Stomach (tissue), 9 donors: Measurements from ENCODE around the gene PHKA1. TPM values are rescaled to one million over a fixed set of nuclear protein-coding genes. Genes with fewer than 3 reads are reported as not detected.
"Not testable (repeated sequence)": the region's sequence is repeated elsewhere in the genome, so short reads cannot be mapped to it uniquely, and the experiment has no call there.

Experiments used
- DNase-seq, 2 donors: peaks; one replicate each; pipeline versions ENCODE4 v3.0.0 to v3.0.0-alpha.2; 2013 to 2019
- H3K27ac ChIP-seq, 5 donors: fragments of 200-600 bp in 4 of 5; sonication (generic) in 4 of 5; one replicate each; pipeline ENCODE4 v1.5.1; 2013 to 2019; ENCODE audit warnings: mild to moderate bottlenecking in 1 of 5, moderate library complexity in 1 of 5
- H3K27me3 ChIP-seq, 3 donors: fragments of 200-600 bp; sonication (generic); one replicate each; pipeline ENCODE4 v1.5.1; 2017 to 2019; ENCODE audit warnings: mixed run types in 1 of 3
- H3K36me3 ChIP-seq, 4 donors: fragments of 200-600 bp; sonication (generic); 1 replicate in 3 of 4; 2 replicates in 1 of 4; pipeline ENCODE4 v1.5.1; 2016 to 2019
- H3K4me1 ChIP-seq, 4 donors: fragments of 200-600 bp; sonication (generic); one replicate each; pipeline ENCODE4 v1.5.1; 2016 to 2019
- H3K4me3 ChIP-seq, 4 donors: fragments of 200-600 bp; sonication (generic) in 3 of 4; one replicate each; pipeline ENCODE4 v1.5.1; 2016 to 2019; ENCODE audit warnings: mild to moderate bottlenecking in 1 of 4
- H3K9me3 ChIP-seq, 4 donors: fragments of 200-600 bp; sonication (generic); one replicate each; pipeline ENCODE4 v1.5.1; 2016 to 2019
- CTCF ChIP-seq, 7 experiments: fragments of 450-650 bp in 4 of 7; fragments of 200-600 bp in 3 of 7; sonication (generic) in 3 of 7; IDR thresholded peaks; one replicate each; pipeline ENCODE4 v1.5.1; 2016 to 2019; ENCODE audit warnings: antibody characterized with exemption in 7 of 7, control low read depth in 2 of 7, mild to moderate bottlenecking in 1 of 7
- EP300 ChIP-seq: sonication (generic); formaldehyde crosslinking; IDR thresholded peaks from one replicate; pipeline ENCODE4 v1.6.1; 2017; ENCODE audit warnings: antibody characterized with exemption
- POLR2A ChIP-seq, 4 donors: fragments of 450-650 bp; IDR thresholded peaks; one replicate each; pipeline ENCODE4 v1.6.1; 2016; ENCODE audit warnings: antibody characterized with exemption in 4 of 4, control low read depth in 2 of 4, mild to moderate bottlenecking in 1 of 4, moderate library complexity in 1 of 4
- POLR2AphosphoS5 ChIP-seq, 3 donors: sonication (generic); formaldehyde crosslinking; IDR thresholded peaks; one replicate each; pipeline ENCODE4 v1.6.1; 2016; ENCODE audit warnings: antibody characterized with exemption in 3 of 3
- WGBS, 5 donors: extraction: QIAGEN DNeasy Blood & Tissue Kit in 3 of 5; methylation state at CpG; one replicate each; pipeline versions ENCODE4 v1.1.5 to v1.1.7; 2013 to 2018; 5-methylcytosine and 5-hydroxymethylcytosine counted together
- intact Hi-C: fragments of 100-400 bp; cut with DNase I; formaldehyde crosslinking; loops from one replicate; pipeline ENCODE4 v1.15.1; 2023; ENCODE audit warnings: low total_unique reads
- polyA plus RNA-seq, 3 donors: library from polyadenylated mRNA; stranded (reverse); fragments of 200-250 nt; gene quantifications; one replicate each; pipeline ENCODE4 v1.2.3, GENCODE V29; 2013
- total RNA-seq, 5 donors: library from RNA; depleted of rRNA; stranded (reverse); fragments of >200 nt; gene quantifications; one replicate each; pipeline versions ENCODE4 v1.1.0 to v1.2.3, GENCODE V29; 2014 to 2016
- donor health status: healthy with polysubstance abuse.
- donor health status: Bipolar disorder and iron deficiency.
- donor health status: healthy.

The PHKA1 gene
- total and polyA plus RNA-seq, 8 donors, result 2.0 to 13.4 (median 4.4) TPM

- Histone ChIP-seq H3K4me1 (no peaks in the 10 kb centered on the region), H3K27ac (no peak overlapping the region), H3K36me3 (peaks cover 0 to 57% (median 53%) of the 10 kb centered on the region in 4 donors), H3K4me3 (no peak overlapping the region), H3K27me3 (no peaks in the 10 kb centered on the region), H3K9me3 (no peaks in the 10 kb centered on the region)
- intact Hi-C loops, result no loop called here
- DNase-seq, result no peak
- no peak for TF ChIP-seq POLR2A (IDR thresholded peaks at IDR 0.05)
- TF ChIP-seq CTCF (IDR thresholded peaks at IDR 0.05), result no peak
- no peak for TF ChIP-seq EP300
- no peak for TF ChIP-seq POLR2AphosphoS5 (IDR thresholded peaks at IDR 0.05)
- WGBS, 5 donors, result 81 to 100% (median 96%) methylated on average over 2 of the region's 2 CpGs
Observed at GRCh38 chrX:72566448-72566847, 147.7 kb downstream of the PHKA1 start.

DNA sequence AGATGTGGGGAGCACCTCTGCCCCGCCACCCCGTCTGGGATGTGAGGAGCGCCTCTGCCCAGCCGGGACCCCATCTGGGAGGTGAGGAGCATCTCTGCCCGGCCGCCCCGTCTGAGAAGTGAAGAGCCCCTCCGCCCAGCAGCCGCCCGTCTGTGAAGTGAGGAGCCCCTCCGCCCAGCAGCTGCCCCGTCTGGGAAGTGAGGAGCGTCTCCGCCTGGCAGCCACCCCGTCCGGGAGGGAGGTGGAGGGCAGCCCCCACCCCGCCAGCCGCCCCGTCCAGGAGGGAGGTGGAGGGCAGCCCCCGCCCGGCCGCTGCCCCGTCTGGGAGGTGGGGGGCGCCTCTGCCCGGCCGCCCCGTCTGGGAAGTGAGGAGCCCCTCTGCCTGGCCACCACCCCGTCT lies 154.5 kb downstream of the PHKA1 start:
- H3K4me1 ChIP-seq, H3K27ac ChIP-seq, H3K4me3 ChIP-seq, H3K27me3 ChIP-seq, H3K9me3 ChIP-seq, DNase-seq, intact Hi-C loops: not testable (repeated sequence)
- peaks cover 0 to 18% (median 13%) of the 10 kb centered on the region in 4 donors for H3K36me3 ChIP-seq
- WGBS, 5 donors, result 88 to 100% (median 95%) methylated on average over 5 to 23 of the region's 28 CpGs; no CpG with 5 or more reads in 1 of the 5 donors

DNA sequence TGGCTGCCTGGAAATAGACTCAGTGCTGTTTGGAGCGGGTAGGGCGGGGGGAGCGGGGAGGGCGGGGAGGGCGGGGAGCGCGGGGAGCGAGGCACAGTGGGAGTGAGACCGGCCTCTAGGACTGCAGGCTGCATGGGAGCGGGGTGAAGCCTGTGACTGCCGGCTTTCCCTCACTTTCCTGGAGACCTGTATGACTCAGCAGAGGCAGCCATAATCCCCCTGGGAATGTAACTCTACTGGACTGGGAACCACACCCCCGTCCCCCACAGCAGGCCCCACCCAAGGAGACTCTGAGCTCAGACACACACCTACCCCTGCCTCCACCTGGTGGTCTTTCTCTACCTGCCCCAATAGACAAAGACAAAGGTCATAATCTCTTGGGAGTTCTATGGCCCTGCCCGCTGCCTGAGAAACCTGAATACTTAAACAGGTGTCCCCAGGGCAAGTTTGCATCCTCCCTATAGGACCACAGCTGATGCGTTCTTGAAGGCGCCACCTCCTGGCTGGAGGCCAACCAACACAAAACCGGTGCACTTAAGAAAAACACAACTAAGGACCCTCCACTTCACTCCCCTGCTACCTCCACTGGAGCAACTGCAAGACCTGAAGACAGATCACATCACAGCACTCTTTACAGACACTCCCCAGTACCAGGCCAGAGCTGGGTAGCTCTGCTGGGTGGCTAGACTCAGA lies 159.5 kb downstream of the PHKA1 start:
- Histone ChIP-seq H3K36me3 (peaks cover 0 to under 1% (median 0%) of the 10 kb centered on the region in 4 donors), H3K27me3 (peaks cover 0 to 9% (median 0%) of the 10 kb centered on the region in 3 donors), H3K27ac (no peak overlapping the region), H3K4me1 (peaks cover 0 to 4% (median 0%) of the 10 kb centered on the region in 4 donors), H3K4me3 (no peak overlapping the region), H3K9me3 (no peaks in the 10 kb centered on the region)
- DNase-seq, result peak in 1 of 2 donors; percentile 64
- TF ChIP-seq EP300 (no peak), POLR2A (IDR thresholded peaks at IDR 0.05) (no peak), POLR2AphosphoS5 (IDR thresholded peaks at IDR 0.05) (no peak), CTCF (IDR thresholded peaks at IDR 0.05) (no peak)
- intact Hi-C loops, result no loop called here
- 58 to 85% (median 65%) methylated on average over 8 to 16 of the region's 16 CpGs for WGBS, 5 donors

GRCh38 chrX:72552443-72552842 lies 161.7 kb downstream of the PHKA1 start:
- H3K9me3 ChIP-seq, H3K27me3 ChIP-seq, H3K27ac ChIP-seq, H3K4me3 ChIP-seq, H3K36me3 ChIP-seq, DNase-seq, intact Hi-C loops, H3K4me1 ChIP-seq: not testable (repeated sequence)
- 76 to 91% (median 79%) methylated on average over 5 to 6 of the region's 6 CpGs for WGBS, 5 donors

DNA sequence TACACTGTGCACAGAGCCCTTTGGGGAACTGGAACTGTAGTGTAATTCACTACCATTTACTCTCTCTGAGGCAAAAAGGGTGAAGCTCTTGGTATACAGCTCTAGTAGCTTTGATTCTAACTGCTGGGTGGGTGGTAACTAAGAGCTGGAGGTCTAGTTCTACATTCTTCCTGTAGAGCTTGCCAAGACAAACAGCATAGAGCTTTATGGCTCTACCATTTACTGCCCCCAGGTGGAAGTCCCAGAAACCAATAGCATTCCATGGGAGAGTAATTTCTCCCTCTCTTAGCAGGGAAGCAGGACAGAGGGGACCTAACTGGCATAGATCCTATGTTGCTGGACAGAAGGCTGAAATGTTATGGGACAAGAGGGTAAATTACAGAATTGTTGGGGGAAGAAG lies 168.1 kb downstream of the PHKA1 start:
- no peaks in the 10 kb centered on the region for H3K4me1 ChIP-seq
- no peaks in the 10 kb centered on the region for H3K27me3 ChIP-seq
- peaks cover 0 to 12% (median 0%) of the 10 kb centered on the region in 4 donors for H3K36me3 ChIP-seq
- intact Hi-C loops, result no loop called here
- H3K9me3 ChIP-seq, result no peaks in the 10 kb centered on the region
- no peak overlapping the region for H3K27ac ChIP-seq
- DNase-seq, result peak in 1 of 2 donors; percentile 36
- no peak for TF ChIP-seq EP300
- TF ChIP-seq CTCF (IDR thresholded peaks at IDR 0.05), result no peak
- no peak for TF ChIP-seq POLR2AphosphoS5 (IDR thresholded peaks at IDR 0.05)
- no peak for TF ChIP-seq POLR2A (IDR thresholded peaks at IDR 0.05)
- H3K4me3 ChIP-seq, result no peak overlapping the region
